K562 (cell line): ENCODE data around the gene KRT72.

Experiments
- ATF7 ChIP-seq: fragments of 450-650 bp; IDR thresholded peaks from 2 replicates; pipeline ENCODE4 v1.7.1; 2014; ENCODE audit warnings: mild to moderate bottlenecking, moderate library complexity
- BACH1 ChIP-seq: fragments of 200-800 bp; sonication (Bioruptor generic); IDR thresholded peaks from 2 replicates; pipeline ENCODE4 v1.6.1; 2016; ENCODE audit warnings: missing genetic modification characterization, missing compliant biosample characterization
- BDP1 ChIP-seq: IDR thresholded peaks from 3 replicates; pipeline ENCODE4 v1.6.1; 2011; ENCODE audit not compliant: insufficient read length, insufficient read depth
- NFE2 ChIP-seq: IDR thresholded peaks from 2 replicates; pipeline ENCODE4 v1.6.1; 2014; ENCODE audit warnings: antibody characterized with exemption, low read depth
- NR2C1 ChIP-seq, 2 experiments: fragments of 450-650 bp; IDR thresholded peaks; 2 replicates each; pipeline ENCODE4 v1.6.1; 2017; ENCODE audit warnings: mild to moderate bottlenecking in 2 of 2, antibody characterized with exemption in 1 of 2, inconsistent platforms in 1 of 2, missing compliant biosample characterization in 1 of 2, missing genetic modification characterization in 1 of 2
- POLR2AphosphoS5 ChIP-seq: IDR thresholded peaks from 2 replicates; pipeline ENCODE4 v1.6.1; 2011; ENCODE audit warnings: mild to moderate bottlenecking, low read depth, low read length, moderate library complexity; ENCODE audit not compliant: control insufficient read depth, insufficient read depth
- SIN3A ChIP-seq, 2 experiments: fragments of 150-350 bp in 1 of 2; IDR thresholded peaks; 2 replicates each; pipeline ENCODE4 v1.6.1; 2011 to 2016; ENCODE audit warnings: borderline replicate concordance in 2 of 2, low read depth in 2 of 2, low read length in 2 of 2, mild to moderate bottlenecking in 2 of 2, moderate library complexity in 2 of 2; ENCODE audit not compliant: control insufficient read depth in 1 of 2
- TF ChIP-seq, protein P1 (sequence below): fragments of 450-650 bp; IDR thresholded peaks from 2 replicates; pipeline ENCODE4 v1.6.1; 2016; ENCODE audit warnings: borderline replicate concordance
- TF ChIP-seq, protein P2 (sequence below): fragments of 250-450 bp; sonication (Bioruptor Pico); IDR thresholded peaks from 2 replicates; pipeline ENCODE4 v1.8.0; 2022; ENCODE audit warnings: inconsistent platforms

DNA sequence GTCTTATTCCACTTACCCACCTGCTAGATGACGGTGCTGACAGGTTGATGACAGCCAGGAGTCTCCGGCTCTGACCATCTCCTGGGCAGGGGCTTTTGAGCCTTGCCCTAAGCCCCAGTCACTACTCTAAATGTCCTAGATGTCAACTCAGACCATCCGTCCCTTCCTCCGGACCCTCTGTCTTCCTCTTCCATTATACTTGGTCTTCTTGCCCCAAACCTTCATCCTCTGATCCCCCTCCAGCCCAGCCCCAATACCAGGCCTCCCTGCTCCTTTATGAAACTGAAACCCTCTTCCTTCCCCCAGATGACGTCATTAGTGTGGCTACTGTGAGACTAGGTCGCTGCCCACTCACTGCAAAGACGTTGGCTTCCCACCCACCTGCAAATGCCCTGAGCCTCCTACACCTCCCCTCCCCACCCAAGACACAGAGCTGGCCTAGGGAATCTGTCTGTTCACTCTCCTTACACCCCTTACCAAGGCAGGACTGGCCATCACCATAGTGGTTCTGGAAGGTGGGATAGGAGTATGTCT, 58.4 kb downstream of the KRT72 start:
- TF ChIP-seq ATF7, result no peak; the same call in 1 of the 2 replicates
- TF ChIP-seq SIN3A (IDR thresholded peaks at IDR 0.05; ENCODE audit: borderline replicate concordance in 2 of 2, control insufficient read depth in 1 of 2, low read depth in 2 of 2, low read length in 2 of 2), result no peak
- TF ChIP-seq BACH1, result no peak
- TF ChIP-seq NFE2, result no peak
- TF ChIP-seq, protein P1, sequence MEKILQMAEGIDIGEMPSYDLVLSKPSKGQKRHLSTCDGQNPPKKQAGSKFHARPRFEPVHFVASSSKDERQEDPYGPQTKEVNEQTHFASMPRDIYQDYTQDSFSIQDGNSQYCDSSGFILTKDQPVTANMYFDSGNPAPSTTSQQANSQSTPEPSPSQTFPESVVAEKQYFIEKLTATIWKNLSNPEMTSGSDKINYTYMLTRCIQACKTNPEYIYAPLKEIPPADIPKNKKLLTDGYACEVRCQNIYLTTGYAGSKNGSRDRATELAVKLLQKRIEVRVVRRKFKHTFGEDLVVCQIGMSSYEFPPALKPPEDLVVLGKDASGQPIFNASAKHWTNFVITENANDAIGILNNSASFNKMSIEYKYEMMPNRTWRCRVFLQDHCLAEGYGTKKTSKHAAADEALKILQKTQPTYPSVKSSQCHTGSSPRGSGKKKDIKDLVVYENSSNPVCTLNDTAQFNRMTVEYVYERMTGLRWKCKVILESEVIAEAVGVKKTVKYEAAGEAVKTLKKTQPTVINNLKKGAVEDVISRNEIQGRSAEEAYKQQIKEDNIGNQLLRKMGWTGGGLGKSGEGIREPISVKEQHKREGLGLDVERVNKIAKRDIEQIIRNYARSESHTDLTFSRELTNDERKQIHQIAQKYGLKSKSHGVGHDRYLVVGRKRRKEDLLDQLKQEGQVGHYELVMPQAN, result no peak
- TF ChIP-seq BDP1, result no peak
- TF ChIP-seq, protein P2, sequence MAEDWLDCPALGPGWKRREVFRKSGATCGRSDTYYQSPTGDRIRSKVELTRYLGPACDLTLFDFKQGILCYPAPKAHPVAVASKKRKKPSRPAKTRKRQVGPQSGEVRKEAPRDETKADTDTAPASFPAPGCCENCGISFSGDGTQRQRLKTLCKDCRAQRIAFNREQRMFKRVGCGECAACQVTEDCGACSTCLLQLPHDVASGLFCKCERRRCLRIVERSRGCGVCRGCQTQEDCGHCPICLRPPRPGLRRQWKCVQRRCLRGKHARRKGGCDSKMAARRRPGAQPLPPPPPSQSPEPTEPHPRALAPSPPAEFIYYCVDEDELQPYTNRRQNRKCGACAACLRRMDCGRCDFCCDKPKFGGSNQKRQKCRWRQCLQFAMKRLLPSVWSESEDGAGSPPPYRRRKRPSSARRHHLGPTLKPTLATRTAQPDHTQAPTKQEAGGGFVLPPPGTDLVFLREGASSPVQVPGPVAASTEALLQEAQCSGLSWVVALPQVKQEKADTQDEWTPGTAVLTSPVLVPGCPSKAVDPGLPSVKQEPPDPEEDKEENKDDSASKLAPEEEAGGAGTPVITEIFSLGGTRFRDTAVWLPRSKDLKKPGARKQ (CRISPR knock-in tag), result no peak
- TF ChIP-seq POLR2AphosphoS5, result no peak
- no peak for TF ChIP-seq NR2C1 (IDR thresholded peaks at IDR 0.05)
- no peak for TF ChIP-seq NR2C1 (tag; IDR thresholded peaks at IDR 0.05)
